Tibial nerve (tissue), 4 donors: ENCODE results near the gene AUTS2. TPM values are rescaled to one million over a fixed set of nuclear protein-coding genes. Genes with fewer than 3 reads are reported as not detected.

Experiments used
- DNase-seq, 2 donors: peaks; one replicate each; pipeline ENCODE4 v3.0.0-alpha.2; 2019; ENCODE audit warnings: low spot score in 2 of 2
- H3K27ac ChIP-seq, 4 donors: fragments of 200-600 bp; sonication (generic) in 3 of 4; one replicate each; pipeline ENCODE4 v1.5.1; 2017 to 2019; ENCODE audit warnings: mild to moderate bottlenecking in 1 of 4
- H3K27me3 ChIP-seq, 2 donors: fragments of 200-600 bp; sonication (generic) in 1 of 2; one replicate each; pipeline versions ENCODE4 v1.5.1 to v1.6.0; 2017 to 2019
- H3K36me3 ChIP-seq, 3 donors: fragments of 200-600 bp; sonication (generic); one replicate each; pipeline ENCODE4 v1.5.1; 2018 to 2019
- H3K4me1 ChIP-seq, 4 donors: fragments of 200-600 bp; sonication (generic) in 3 of 4; one replicate each; pipeline ENCODE4 v1.5.1; 2017 to 2019
- H3K4me3 ChIP-seq, 4 donors: fragments of 200-600 bp; sonication (generic) in 3 of 4; one replicate each; pipeline ENCODE4 v1.5.1; 2017 to 2019; ENCODE audit warnings: mild to moderate bottlenecking in 1 of 4, moderate library complexity in 1 of 4
- H3K9me3 ChIP-seq, 4 donors: fragments of 200-600 bp; sonication (generic) in 3 of 4; one replicate each; pipeline ENCODE4 v1.5.1; 2017 to 2019
- EP300 ChIP-seq, 2 donors: sonication (generic); formaldehyde crosslinking; IDR thresholded peaks; one replicate each; pipeline ENCODE4 v1.6.1; 2017; ENCODE audit warnings: antibody characterized with exemption in 2 of 2, mild to moderate bottlenecking in 1 of 2
- POLR2A ChIP-seq, 2 donors: fragments of 450-650 bp; IDR thresholded peaks; one replicate each; pipeline ENCODE4 v1.6.1; 2017; ENCODE audit warnings: antibody characterized with exemption in 2 of 2, mild to moderate bottlenecking in 2 of 2, moderate library complexity in 2 of 2
- WGBS, 2 donors: methylation state at CpG; one replicate each; pipeline ENCODE4 v1.1.5; 2018; 5-methylcytosine and 5-hydroxymethylcytosine counted together
- total RNA-seq, 4 donors: library from RNA; depleted of rRNA; stranded (reverse); fragments of >200 nt; gene quantifications; one replicate each; pipeline ENCODE4 v1.1.0, GENCODE V29; 2016
- TF ChIP-seq, protein P1 (sequence below), 5 experiments: fragments of 200-600 bp in 3 of 5; fragments of 450-650 bp in 2 of 5; sonication (generic) in 3 of 5; IDR thresholded peaks; one replicate each; pipeline ENCODE4 v1.5.1; 2016 to 2019; ENCODE audit warnings: antibody characterized with exemption in 5 of 5, mild to moderate bottlenecking in 3 of 5, moderate library complexity in 2 of 5

The AUTS2 gene
- total RNA-seq, 4 donors from 2014 or later: 56.6 to 87.9 (median 71.6) TPM

GRCh38 chr7:70016044-70016770, 417.9 kb downstream of the AUTS2 start:
- H3K27me3 ChIP-seq: no peaks in the 10 kb centered on the region
- H3K36me3 ChIP-seq: no peaks in the 10 kb centered on the region
- H3K27ac ChIP-seq: no peak overlapping the region
- H3K4me1 ChIP-seq: peaks cover 0 to 9% (median 0%) of the 10 kb centered on the region in 4 donors
- TF ChIP-seq, protein P1, sequence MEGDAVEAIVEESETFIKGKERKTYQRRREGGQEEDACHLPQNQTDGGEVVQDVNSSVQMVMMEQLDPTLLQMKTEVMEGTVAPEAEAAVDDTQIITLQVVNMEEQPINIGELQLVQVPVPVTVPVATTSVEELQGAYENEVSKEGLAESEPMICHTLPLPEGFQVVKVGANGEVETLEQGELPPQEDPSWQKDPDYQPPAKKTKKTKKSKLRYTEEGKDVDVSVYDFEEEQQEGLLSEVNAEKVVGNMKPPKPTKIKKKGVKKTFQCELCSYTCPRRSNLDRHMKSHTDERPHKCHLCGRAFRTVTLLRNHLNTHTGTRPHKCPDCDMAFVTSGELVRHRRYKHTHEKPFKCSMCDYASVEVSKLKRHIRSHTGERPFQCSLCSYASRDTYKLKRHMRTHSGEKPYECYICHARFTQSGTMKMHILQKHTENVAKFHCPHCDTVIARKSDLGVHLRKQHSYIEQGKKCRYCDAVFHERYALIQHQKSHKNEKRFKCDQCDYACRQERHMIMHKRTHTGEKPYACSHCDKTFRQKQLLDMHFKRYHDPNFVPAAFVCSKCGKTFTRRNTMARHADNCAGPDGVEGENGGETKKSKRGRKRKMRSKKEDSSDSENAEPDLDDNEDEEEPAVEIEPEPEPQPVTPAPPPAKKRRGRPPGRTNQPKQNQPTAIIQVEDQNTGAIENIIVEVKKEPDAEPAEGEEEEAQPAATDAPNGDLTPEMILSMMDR (IDR thresholded peaks at IDR 0.05): no peak
- no peak for TF ChIP-seq POLR2A (IDR thresholded peaks at IDR 0.05)
- TF ChIP-seq EP300 (IDR thresholded peaks at IDR 0.05): no peak
- 72 to 78% methylated on average over 6 of the region's 6 CpGs for WGBS, 2 donors
- H3K9me3 ChIP-seq: no peaks in the 10 kb centered on the region
- no peak for DNase-seq
- H3K4me3 ChIP-seq: no peak overlapping the region

DNA sequence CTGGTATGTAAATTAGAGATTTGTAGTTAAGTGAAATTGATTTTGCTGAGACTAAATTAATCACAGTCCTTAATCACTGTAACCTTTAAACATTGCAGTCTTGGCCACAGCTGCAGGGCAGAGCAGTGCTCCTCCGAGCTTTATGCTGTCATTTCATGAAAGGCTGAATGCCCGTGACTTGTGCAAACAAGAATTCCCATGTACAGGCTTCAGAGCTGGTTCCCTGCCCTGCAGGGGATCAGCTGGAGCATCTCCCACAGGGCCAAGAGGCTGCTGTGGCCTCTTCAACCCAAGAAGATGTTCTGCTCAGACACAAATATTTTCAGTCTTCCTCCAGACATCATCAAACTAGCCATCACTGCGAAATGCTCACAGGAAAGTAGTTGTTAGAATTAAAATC, 419.1 kb downstream of the AUTS2 start:
- WGBS, 2 donors: 74 to 80% methylated on average over 3 of the region's 3 CpGs
- Histone ChIP-seq H3K27ac (no peak overlapping the region), H3K36me3 (no peaks in the 10 kb centered on the region)

DNA sequence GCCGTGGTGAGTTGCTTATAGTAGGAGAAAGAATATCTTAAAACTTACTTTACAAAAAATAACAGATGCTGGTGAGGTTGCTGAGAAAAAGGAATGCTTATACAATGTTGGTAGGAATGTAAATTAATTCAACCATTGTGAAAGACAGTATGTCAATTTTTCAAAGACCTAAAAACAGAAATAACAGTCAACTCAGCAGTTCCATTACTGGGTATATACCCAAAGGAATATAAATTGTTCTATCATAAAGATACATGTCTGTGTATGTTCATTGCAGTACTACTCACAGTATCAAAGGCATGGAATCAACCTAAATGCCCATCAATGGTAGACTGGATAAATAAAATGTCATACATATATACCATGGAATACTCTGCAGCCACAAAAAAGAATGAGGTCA, 420.4 kb downstream of the AUTS2 start:
- TF ChIP-seq, protein P1 (IDR thresholded peaks at IDR 0.05): no peak
- TF ChIP-seq EP300 (IDR thresholded peaks at IDR 0.05): no peak
- no peak for TF ChIP-seq POLR2A (IDR thresholded peaks at IDR 0.05)
- no peak for DNase-seq
- H3K36me3 ChIP-seq: no peaks in the 10 kb centered on the region
- no peak overlapping the region for H3K4me3 ChIP-seq
- peaks cover 0 to 9% (median 0%) of the 10 kb centered on the region in 4 donors for H3K4me1 ChIP-seq
- H3K27me3 ChIP-seq: no peaks in the 10 kb centered on the region
- H3K27ac ChIP-seq: no peak overlapping the region
- 91 to 92% methylated on average over 1 of the region's 1 CpG for WGBS, 2 donors
- no peaks in the 10 kb centered on the region for H3K9me3 ChIP-seq

More for the DNA sequence above, 419.1 kb downstream of the AUTS2 start:
- Histone ChIP-seq H3K4me3 (no peak overlapping the region), H3K9me3 (no peaks in the 10 kb centered on the region), H3K27me3 (no peaks in the 10 kb centered on the region), H3K4me1 (peaks cover 0 to 9% (median 0%) of the 10 kb centered on the region in 4 donors)
- TF ChIP-seq, protein P1 (IDR thresholded peaks at IDR 0.05): no peak
- TF ChIP-seq POLR2A (IDR thresholded peaks at IDR 0.05): no peak
- no peak for TF ChIP-seq EP300 (IDR thresholded peaks at IDR 0.05)
- no peak for DNase-seq

DNA sequence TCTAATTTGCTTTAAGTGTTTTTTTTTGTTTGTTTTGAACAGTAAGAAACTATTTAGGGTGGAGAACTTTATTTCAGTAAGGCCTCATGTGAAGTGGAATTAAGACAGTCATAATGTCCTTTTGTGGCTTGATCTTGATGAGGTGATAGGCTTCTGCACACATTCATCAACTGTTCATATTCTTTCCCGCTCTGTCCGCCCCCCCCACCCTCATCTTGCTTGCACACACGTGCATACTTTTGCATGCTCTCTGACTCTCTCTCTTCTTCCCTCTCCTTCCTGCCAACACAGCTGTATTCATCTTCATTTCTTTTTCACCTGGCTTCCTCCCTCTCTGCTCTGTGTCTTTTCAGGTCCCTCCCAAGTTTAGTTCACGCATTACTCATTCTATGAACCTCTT, 429.6 kb downstream of the AUTS2 start:
- Histone ChIP-seq H3K27me3 (no peaks in the 10 kb centered on the region), H3K27ac (no peak overlapping the region), H3K9me3 (no peaks in the 10 kb centered on the region), H3K4me1 (peaks cover 0 to 17% (median 0%) of the 10 kb centered on the region in 4 donors), H3K4me3 (no peak overlapping the region), H3K36me3 (no peaks in the 10 kb centered on the region)
- WGBS, 2 donors: 65 to 70% methylated on average over 4 of the region's 4 CpGs
- DNase-seq: no peak
- TF ChIP-seq POLR2A (IDR thresholded peaks at IDR 0.05) (no peak), EP300 (IDR thresholded peaks at IDR 0.05) (no peak)
- TF ChIP-seq, protein P1 (IDR thresholded peaks at IDR 0.05): no peak

DNA sequence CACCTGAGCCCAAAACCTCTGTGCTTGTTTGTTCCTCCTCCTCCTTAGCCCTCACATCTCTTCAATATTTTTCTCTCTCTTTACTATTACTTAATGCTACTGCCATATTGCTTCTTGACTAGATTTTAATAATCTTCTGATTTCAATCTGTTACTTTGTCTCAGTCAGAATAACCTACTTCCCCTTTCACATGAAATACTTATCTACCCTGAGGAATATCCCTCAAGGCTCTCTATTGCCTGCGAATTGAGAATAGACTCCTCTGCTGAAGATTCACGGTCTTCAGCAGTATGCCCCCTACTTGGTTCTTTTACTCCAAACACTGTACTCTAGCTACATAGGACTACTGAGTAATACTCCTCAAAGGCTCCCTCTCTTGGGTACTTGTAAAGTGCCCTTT, 430.3 kb downstream of the AUTS2 start:
- no peak overlapping the region for H3K27ac ChIP-seq
- H3K27me3 ChIP-seq: no peaks in the 10 kb centered on the region
- no peak for DNase-seq
- H3K9me3 ChIP-seq: no peaks in the 10 kb centered on the region
- TF ChIP-seq EP300 (IDR thresholded peaks at IDR 0.05) (no peak), POLR2A (IDR thresholded peaks at IDR 0.05) (no peak)
- TF ChIP-seq, protein P1 (IDR thresholded peaks at IDR 0.05): no peak
- no peak overlapping the region for H3K4me3 ChIP-seq
- peaks cover 0 to 17% (median 0%) of the 10 kb centered on the region in 4 donors for H3K4me1 ChIP-seq
- WGBS, 2 donors: 82 to 94% methylated on average over 2 of the region's 2 CpGs
- H3K36me3 ChIP-seq: no peaks in the 10 kb centered on the region
